ENCODE results near the gene CEMIP. TPM values are rescaled to one million over a fixed set of nuclear protein-coding genes. Genes with fewer than 3 reads are reported as not detected.

CEMIP gene
- total and polyA plus RNA-seq, 2 of the 8 experiments (the other 6 are each of a cell fraction or from before 2014, with no cell fraction given), result 0.11 to 0.60 TPM

GRCh38 chr15:80840182-80841130, 61.3 kb downstream of the CEMIP start:
- H3K79me2 ChIP-seq (ENCODE audit: control insufficient read depth in 1 of 2, insufficient read depth in 2 of 2, low read length in 2 of 2), result no peaks in the 10 kb centered on the region
- H2BK15ac ChIP-seq (ENCODE audit: low read length), result no peak overlapping the region
- no peak overlapping the region for H3K14ac ChIP-seq (ENCODE audit: insufficient read length)
- no peak overlapping the region for H3K4me2 ChIP-seq (ENCODE audit: insufficient read depth in 1 of 2, low read depth in 2 of 2, low read length in 2 of 2)
- H4K8ac ChIP-seq (ENCODE audit: extremely low read depth, insufficient read depth, low read length), result no peak overlapping the region; the same call in 1 of the 2 replicates
- H4K91ac ChIP-seq (replicated peaks; ENCODE audit: insufficient read length, low read length), result no peak overlapping the region
- POLR2A ChIA-PET (ENCODE audit: partially characterized antibody), result interaction anchor here (0.6 to 0.8 kb wide), 2 partner anchors 9 to 94 kb away, joined by 3 to 4 read pairs; no protein-coding TSS in a partner anchor
- no peaks in the 10 kb centered on the region for H4K20me1 ChIP-seq (replicated peaks in 1 of 2; ENCODE audit: control insufficient read depth in 1 of 2, insufficient read depth in 2 of 2, low read length in 2 of 2)
- no peak overlapping the region for H3K9ac ChIP-seq (replicated peaks in 1 of 4; ENCODE audit: extremely low read depth in 1 of 4, low read depth in 3 of 4, low read length in 3 of 4)
- H2AK5ac ChIP-seq (ENCODE audit: low read depth, low read length), result no peak overlapping the region
- no peak overlapping the region for H2AFZ ChIP-seq (ENCODE audit: low read length)
- no peak overlapping the region for H2BK5ac ChIP-seq (ENCODE audit: low read depth, low read length)
- CTCF ChIA-PET (ENCODE audit: partially characterized antibody), result interaction anchor here (0.6 to 2.5 kb wide), 4 partner anchors 8 to 74 kb away, joined by 3 to 6 read pairs (median 3); partner anchors contain the start of gene CEMIP
- no peak overlapping the region for H3K4ac ChIP-seq (replicated peaks; ENCODE audit: insufficient read length, low read depth, low read length)
- H3K27me3 ChIP-seq (replicated peaks in 1 of 4; ENCODE audit: control insufficient read depth in 3 of 4, extremely low read depth in 1 of 4, insufficient read depth in 3 of 4, low read length in 3 of 4), result no peaks in the 10 kb centered on the region
- 0 out of 2 replicates have a peak overlapping the region, but pooled peaks have one; percentile 27 for H2BK12ac ChIP-seq (ENCODE audit: low read depth, low read length)
- no peak overlapping the region; the same call in 1 of the 2 replicates for H3K18ac ChIP-seq (ENCODE audit: extremely low read depth, low read length)
- no peaks in the 10 kb centered on the region for H3K23me2 ChIP-seq (ENCODE audit: low read depth, low read length)
- no peak overlapping the region for H3K4me3 ChIP-seq (ENCODE audit: extremely low read depth in 1 of 4, insufficient read depth in 2 of 4, low read depth in 3 of 4, low read length in 4 of 4)
- no peak overlapping the region for H3K27ac ChIP-seq (ENCODE audit: low read depth, low read length)
- no peaks in the 10 kb centered on the region for H3K36me3 ChIP-seq (ENCODE audit: control insufficient read depth in 2 of 4, insufficient read depth in 4 of 4, low read length in 3 of 4)
- H3K79me1 ChIP-seq (ENCODE audit: low read depth, low read length), result no peaks in the 10 kb centered on the region
- 93% methylated on average over 22 of the region's 22 CpGs; no CpG with 5 or more reads in 1 of the 2 experiments for WGBS, 2 experiments (ENCODE audit: extremely low coverage in 1 of 2, insufficient coverage in 1 of 2, insufficient read length in 1 of 2, insufficient replicate concordance in 2 of 2, low coverage in 1 of 2, low lambda C conversion rate in 2 of 2, missing lambda C conversion rate in 1 of 2)
- H2BK120ac ChIP-seq (replicated peaks; ENCODE audit: low read depth, low read length), result no peak overlapping the region
- no peak for FAIRE-seq
- no peak overlapping the region for H4K5ac ChIP-seq (ENCODE audit: insufficient read length, low read depth, low read length)
- H3K9me3 ChIP-seq (ENCODE audit: insufficient read depth in 2 of 2, low read depth in 1 of 2, low read length in 1 of 2), result no peaks in the 10 kb centered on the region
- peaks cover 0 to 5% (median 0%) of the 10 kb centered on the region in 4 experiments; a peak in 4 of 7 replicates for H3K4me1 ChIP-seq (replicated peaks in 1 of 4; ENCODE audit: control insufficient read depth in 3 of 4, insufficient read depth in 4 of 4, low read length in 3 of 4)
- DNase-seq (ENCODE audit: low read depth in 1 of 2, low spot score in 2 of 2), result no peak
- no peak overlapping the region for H2BK20ac ChIP-seq (ENCODE audit: low read length)
- H3K23ac ChIP-seq (ENCODE audit: insufficient read length), result no peak overlapping the region
- H3K56ac ChIP-seq (replicated peaks; ENCODE audit: insufficient read length, low read depth, low read length), result no peak overlapping the region
- TF ChIP-seq SAP30 (IDR thresholded peaks at IDR 0.05; ENCODE audit: insufficient read depth, insufficient replicate concordance, low read length), result no peak
- TF ChIP-seq TEAD4 (IDR thresholded peaks at IDR 0.05; ENCODE audit: low read depth, low read length), result no peak
- TF ChIP-seq SP1 (IDR thresholded peaks at IDR 0.05; ENCODE audit: low read depth, low read length), result no peak
- TF ChIP-seq, protein P1, sequence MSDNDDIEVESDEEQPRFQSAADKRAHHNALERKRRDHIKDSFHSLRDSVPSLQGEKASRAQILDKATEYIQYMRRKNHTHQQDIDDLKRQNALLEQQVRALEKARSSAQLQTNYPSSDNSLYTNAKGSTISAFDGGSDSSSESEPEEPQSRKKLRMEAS (IDR thresholded peaks at IDR 0.05), result no peak
- TF ChIP-seq TBP (IDR thresholded peaks at IDR 0.05; ENCODE audit: low read depth, low read length), result no peak
- TF ChIP-seq CHD2 (IDR thresholded peaks at IDR 0.05; ENCODE audit: low read length), result no peak
- TF ChIP-seq, protein P2, sequence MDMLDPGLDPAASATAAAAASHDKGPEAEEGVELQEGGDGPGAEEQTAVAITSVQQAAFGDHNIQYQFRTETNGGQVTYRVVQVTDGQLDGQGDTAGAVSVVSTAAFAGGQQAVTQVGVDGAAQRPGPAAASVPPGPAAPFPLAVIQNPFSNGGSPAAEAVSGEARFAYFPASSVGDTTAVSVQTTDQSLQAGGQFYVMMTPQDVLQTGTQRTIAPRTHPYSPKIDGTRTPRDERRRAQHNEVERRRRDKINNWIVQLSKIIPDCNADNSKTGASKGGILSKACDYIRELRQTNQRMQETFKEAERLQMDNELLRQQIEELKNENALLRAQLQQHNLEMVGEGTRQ (IDR thresholded peaks at IDR 0.05; ENCODE audit: low read length), result no peak
- no peak for TF ChIP-seq JUN (IDR thresholded peaks at IDR 0.05; ENCODE audit: low read depth, low read length)
- no peak for TF ChIP-seq EP300 (IDR thresholded peaks at IDR 0.05; ENCODE audit: borderline replicate concordance in 1 of 2, low read depth in 2 of 2, low read length in 2 of 2)
- TF ChIP-seq HDAC6 (IDR thresholded peaks at IDR 0.05; ENCODE audit: low read depth, low read length), result no peak
